HG02610 (cell line): Measurements from ENCODE around the gene USP6.
"Not testable (repeated sequence)": the region's sequence is repeated elsewhere in the genome, so short reads cannot be mapped to it uniquely, and the experiment has no call there.

Experiments used
- ATAC-seq: cut with Tn5 transposase; IDR thresholded peaks from one replicate; pipeline ENCODE4 v1.9.1; 2021; ENCODE audit warnings: mild to moderate bottlenecking, moderate library complexity; ENCODE audit not compliant: unreplicated experiment

Gene USP6

DNA sequence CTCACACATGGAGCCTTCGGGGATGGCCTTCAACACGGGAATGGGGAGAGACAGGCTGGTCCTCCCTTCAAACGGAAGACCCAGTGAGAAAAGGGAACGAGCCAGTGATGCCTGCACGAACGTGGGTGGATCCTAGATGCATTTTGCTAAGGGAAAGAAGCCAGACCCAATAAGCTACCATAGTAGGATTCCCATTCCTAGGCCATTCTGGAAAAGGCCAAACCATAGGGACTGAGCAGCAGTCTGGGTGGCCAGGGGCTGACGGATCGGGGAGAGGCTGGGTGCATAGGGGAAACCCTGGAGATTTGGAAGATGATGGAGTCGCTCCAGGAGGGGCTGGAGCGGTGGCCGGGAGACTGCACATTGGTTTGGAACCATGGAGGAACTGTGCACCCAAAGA lies 18.7 kb downstream of the USP6 start:
- ATAC-seq, result not testable (repeated sequence)

DNA sequence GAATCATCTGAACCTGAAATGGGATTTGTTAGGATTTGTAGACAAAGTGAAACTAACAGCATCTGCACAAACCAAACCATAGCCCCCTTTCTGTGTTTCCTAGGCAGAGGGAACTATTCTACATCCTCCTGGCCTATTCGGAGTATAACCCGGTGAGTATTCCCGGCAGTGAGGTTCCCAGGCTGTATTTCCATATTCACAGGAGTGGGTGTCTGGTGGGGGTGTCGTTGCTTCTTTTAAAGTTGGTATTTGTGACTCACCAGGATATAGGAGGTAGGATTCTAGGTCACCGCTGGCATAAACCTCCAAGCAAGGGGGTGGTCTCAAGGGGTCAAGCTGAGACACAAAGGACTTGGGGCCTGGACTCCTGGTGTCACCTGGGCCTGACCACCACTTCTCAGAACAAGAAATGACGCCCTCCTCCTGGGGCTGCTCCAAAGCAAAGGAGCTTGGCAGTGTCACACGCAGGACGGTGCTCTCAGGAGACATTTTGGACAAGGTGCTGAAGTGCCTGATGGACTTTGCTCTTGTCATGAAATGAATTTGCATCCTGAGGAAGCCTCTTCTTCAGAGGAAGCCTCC lies 19.4 kb downstream of the USP6 start:
- ATAC-seq, result not testable (repeated sequence)

- ATAC-seq, result no peak
Observed at GRCh38 chr17:5135726-5136579, 20.1 kb downstream of the USP6 start.

- ATAC-seq, result not testable (repeated sequence)
Observed at GRCh38 chr17:5136580-5137412, 21.0 kb downstream of the USP6 start.

GRCh38 chr17:5137511-5138197 lies 21.8 kb downstream of the USP6 start:
- ATAC-seq, result not testable (repeated sequence)

DNA sequence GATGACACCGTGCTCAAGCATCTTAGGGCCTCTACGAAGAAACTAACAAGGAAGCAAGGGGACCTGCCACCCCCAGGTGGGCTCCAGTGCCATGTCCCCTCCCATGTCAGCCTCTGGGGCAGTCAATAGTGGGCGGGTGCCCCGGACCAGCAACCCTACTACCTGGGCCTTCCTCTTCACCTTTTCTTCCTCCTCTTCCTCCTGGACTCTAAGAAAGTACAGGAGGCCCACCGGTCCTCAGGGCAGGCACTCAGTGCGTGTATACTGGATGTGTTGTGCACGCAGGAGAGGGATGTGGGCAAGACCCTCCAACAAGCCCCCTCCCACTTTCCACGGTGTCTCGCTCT lies 22.3 kb downstream of the USP6 start:
- not testable (repeated sequence) for ATAC-seq

- no peak for ATAC-seq
Observed at GRCh38 chr17:5138616-5139457, 23.0 kb downstream of the USP6 start.

DNA sequence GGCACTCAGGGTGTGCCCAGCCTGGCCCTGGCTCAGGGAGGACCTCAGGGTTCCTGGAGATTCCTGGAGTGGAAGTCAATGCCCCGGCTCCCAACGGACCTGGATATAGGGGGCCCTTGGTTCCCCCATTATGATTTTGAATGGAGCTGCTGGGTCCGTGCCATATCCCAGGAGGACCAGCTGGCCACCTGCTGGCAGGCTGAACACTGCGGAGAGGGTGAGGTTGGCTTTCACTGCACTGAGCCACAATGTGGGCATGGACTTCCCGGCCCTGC lies 23.6 kb downstream of the USP6 start:
- no peak for ATAC-seq

DNA sequence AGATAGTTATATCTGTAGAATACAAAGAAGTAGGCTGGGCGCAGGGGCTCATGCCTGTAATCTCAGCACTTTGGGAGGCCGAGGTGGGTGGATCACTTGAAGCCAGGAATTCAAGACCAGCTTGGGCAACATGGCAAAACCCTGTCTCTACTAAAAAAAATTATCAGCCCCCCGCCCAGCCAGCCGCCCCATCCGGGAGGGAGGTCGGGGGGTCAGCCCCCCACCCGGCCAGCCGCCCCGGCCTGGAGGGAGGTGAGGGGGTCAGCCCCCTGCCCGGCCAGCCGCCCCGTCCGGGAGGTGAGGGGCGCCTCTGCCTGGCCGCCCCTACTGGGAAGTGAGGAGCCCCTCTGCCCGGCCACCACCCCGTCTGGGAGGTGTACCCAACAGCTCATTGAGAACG lies 27.0 kb downstream of the USP6 start:
- not testable (repeated sequence) for ATAC-seq

DNA sequence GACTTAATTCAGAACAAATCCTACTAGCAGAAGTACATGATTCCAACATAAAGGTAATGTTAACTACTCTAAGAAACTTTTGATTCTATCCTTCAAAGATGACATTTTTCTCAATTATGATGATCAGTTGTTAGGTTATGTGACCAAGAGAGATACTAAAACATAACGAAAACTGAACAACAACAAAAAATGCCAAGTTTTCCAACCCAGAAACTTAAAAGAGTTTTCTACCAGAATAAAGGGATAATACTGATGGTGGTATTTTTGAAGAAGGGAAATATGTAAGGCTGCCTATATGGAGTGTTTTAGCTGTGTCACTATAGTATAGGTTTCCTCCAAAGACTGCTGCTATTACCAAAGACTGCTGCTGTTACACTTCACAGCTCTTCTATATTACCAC lies 30.3 kb downstream of the USP6 start:
- not testable (repeated sequence) for ATAC-seq

- ATAC-seq, result not testable (repeated sequence)
Observed at GRCh38 chr17:5160702-5161101, 44.9 kb downstream of the USP6 start.

- not testable (repeated sequence) for ATAC-seq
Observed at GRCh38 chr17:5161793-5162192, 46.0 kb downstream of the USP6 start.

DNA sequence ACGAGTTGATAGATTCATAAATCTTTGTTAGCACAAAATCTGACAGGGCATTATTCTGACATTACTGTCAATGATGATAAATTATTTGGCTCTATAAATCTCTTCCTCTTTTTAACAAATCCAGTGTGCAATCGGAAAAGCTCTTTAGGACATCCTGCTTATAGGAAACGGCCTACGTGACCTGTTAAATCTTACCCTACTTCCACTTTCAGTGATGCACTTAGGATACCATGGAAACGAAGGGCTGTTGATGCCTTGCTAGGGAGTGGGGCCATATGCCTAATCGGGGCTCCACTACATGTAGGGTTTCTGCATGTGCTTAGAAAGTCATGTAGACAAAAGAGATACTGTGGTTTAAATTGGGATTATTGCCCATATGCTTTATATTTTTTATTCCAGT lies 48.6 kb downstream of the USP6 start:
- no peak for ATAC-seq

GRCh38 chr17:5165791-5166564 lies 50.1 kb downstream of the USP6 start:
- ATAC-seq, result not testable (repeated sequence)

DNA sequence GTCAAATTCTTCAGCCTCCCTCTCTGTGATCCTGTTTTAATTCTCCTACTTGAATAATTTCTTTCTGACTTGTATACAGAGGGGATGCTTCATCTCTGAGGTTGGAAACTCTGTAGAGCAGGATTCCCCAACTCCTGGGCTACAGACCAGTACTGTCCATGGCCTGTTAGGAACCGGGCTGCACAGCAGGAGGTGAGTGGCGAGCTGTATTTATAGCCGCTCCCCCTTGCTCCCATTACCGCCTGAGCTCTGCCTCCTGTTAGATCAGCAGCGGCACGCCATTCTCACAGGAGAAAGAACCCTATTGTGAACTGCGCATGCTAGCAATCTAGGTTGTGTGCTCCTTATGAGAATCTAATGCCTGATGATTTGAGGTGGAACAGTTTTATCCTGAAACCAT lies 59.2 kb downstream of the USP6 start:
- not testable (repeated sequence) for ATAC-seq

DNA sequence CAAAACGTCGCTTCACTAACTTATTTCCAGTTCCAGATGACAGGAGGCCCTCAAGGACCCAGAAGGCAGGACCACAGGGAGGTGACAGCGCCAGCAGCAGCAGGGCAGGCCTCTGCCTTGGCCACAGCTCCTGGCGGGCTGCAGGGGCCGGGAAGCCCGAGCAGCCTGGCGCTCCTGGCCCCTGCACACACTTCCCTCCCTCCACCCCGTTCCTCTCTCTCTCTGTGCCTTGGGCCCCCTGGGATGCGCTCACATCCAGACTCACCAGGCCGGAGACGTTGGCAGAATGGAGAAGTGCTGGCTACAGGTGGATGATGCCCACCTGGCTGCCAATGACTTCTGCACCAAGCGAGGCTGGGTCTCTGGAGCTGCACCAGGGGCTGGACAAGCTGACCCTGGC lies 63.2 kb downstream of the USP6 start:
- no peak for ATAC-seq

DNA sequence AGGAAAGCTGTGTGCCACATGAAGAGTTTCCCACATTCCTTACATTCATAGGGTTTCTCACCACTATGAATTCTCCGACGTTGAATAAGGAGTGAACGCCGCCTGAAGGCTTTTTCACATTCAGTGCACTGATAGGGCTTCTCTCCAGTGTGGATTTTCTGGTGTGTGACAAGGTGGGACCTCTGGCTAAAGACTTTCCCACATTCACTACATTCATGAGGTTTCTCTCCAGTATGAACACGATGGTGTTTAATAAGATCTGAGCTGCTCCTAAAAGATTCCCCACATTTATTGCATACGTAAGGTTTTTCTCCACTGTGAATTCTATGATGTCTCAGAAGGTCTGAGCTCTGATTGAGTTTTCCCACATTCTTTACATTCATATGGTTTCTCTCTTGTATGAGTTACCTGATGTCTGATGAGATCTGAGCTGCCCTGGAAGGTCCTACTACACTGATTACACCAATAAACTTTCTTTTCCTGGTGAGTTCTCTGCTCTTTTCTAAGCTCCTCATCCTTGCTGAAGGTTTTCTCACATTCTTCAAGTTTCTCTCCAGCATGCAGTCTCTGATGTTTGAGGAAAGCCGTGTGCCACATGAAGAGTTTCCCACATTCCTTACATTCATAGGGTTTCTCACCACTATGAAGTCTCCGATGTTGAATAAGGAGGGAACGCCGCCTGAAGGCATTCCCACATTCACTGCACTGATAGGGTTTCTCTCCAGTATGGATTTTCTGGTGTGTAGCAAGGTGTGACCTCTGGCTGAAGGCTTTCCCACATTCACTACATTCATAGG lies 65.9 kb downstream of the USP6 start:
- ATAC-seq, result no peak

- no peak for ATAC-seq
Observed at GRCh38 chr17:5182597-5183409, 67.0 kb downstream of the USP6 start.
